BLaER1 (cell line): ENCODE data around the gene TLR4.

Experiments
- H3K27ac ChIP-seq: shearing (Covaris generic); formaldehyde crosslinking; 2 replicates; pipeline ENCODE4 v1.8.1; 2022
- H3K27me3 ChIP-seq: shearing (Covaris generic); formaldehyde crosslinking; 2 replicates; pipeline ENCODE4 v1.8.1; 2022
- H3K36me3 ChIP-seq: shearing (Covaris generic); formaldehyde crosslinking; 2 replicates; pipeline ENCODE4 v1.8.1; 2022
- H3K4me1 ChIP-seq: shearing (Covaris generic); formaldehyde crosslinking; 2 replicates; pipeline ENCODE4 v1.8.1; 2022
- H3K4me2 ChIP-seq: shearing (Covaris generic); formaldehyde crosslinking; 2 replicates; pipeline ENCODE4 v1.8.1; 2022
- H3K4me3 ChIP-seq: shearing (Covaris generic); formaldehyde crosslinking; 2 replicates; pipeline ENCODE4 v1.8.1; 2022
- H3K9ac ChIP-seq: shearing (Covaris generic); formaldehyde crosslinking; 2 replicates; pipeline ENCODE4 v1.8.1; 2022
- H3K9me3 ChIP-seq: shearing (Covaris generic); formaldehyde crosslinking; 2 replicates; pipeline ENCODE4 v1.8.1; 2022
- H4K20me1 ChIP-seq: shearing (Covaris generic); formaldehyde crosslinking; 2 replicates; pipeline ENCODE4 v1.8.1; 2022
- Cebpa-rat ChIP-seq: shearing (Covaris generic); IDR thresholded peaks from 2 replicates; pipeline ENCODE4 v1.8.1; 2022

The TLR4 gene

DNA sequence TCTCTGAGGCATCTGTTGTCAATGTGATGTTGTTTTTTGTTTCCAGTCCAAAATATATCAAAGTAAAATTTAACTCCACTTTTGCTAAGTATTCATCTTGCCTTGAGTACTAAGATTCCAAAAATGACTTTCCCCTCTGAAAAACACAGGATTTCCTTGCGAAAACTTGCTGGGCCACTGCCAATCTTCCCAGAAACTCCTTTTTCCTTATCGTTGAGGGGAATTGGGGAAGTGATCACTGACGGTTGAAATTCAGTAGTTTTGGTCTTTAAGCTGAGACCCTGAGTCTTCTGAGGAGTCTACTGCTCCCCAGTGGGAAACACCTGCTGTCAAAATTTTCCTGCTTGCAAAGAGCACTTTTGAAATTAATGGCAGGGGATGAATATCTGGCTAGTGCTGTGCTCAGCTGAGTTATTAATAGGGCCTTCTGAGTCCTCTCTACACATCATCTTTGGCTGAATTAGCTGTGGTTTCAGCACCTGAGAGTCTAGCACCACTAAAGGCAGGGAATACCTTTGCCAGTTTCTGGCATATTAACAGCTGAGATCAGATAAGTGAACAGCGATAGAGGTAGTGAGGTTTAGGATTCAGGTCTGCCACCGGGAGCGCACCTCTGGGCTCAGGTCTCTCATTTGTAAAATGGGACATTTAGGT lies 18.0 kb downstream of the TLR4 start:
- Histone ChIP-seq H4K20me1 (no peaks in the 10 kb centered on the region), H3K4me2 (peak overlapping the region; percentile 23; the same call in 1 of the 2 replicates), H3K36me3 (no peaks in the 10 kb centered on the region), H3K4me1 (peaks cover 40% of the 10 kb centered on the region), H3K9me3 (no peaks in the 10 kb centered on the region), H3K4me3 (no peak overlapping the region), H3K27ac (no peak overlapping the region), H3K27me3 (no peaks in the 10 kb centered on the region; the same call in 1 of the 2 replicates), H3K9ac (no peak overlapping the region)
- no peak for TF ChIP-seq Cebpa-rat

- Histone ChIP-seq H3K4me3 (no peak overlapping the region), H3K27me3 (no peaks in the 10 kb centered on the region; the same call in 1 of the 2 replicates), H3K9ac (no peak overlapping the region), H3K4me1 (peaks cover 21% of the 10 kb centered on the region), H3K4me2 (no peak overlapping the region; the same call in 1 of the 2 replicates), H3K36me3 (no peaks in the 10 kb centered on the region), H4K20me1 (no peaks in the 10 kb centered on the region), H3K9me3 (no peaks in the 10 kb centered on the region), H3K27ac (no peak overlapping the region)
- no peak for TF ChIP-seq Cebpa-rat
Measured at GRCh38 chr9:117723986-117724625, 19.9 kb downstream of the TLR4 start.

DNA sequence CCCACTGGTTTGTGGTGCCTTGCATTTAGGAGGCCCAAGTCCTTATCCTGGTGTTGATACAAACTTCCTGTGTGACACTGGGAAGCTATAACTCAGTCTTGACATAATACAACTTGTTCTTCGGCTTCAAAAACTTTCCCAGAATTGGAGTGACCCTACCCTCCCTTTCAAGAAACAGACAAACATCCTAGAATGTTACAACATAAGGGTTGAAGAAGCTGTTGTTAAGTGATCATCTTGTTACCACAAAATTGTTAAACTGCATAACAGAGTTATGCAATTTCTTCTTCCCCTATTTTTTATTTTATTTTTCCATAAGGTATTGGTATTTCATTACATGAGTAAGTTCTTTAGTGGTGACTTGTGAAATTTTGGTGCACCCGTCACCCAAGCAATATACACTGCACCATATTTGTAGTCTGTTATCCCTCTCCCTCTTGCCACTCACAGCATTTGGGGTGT lies 21.3 kb downstream of the TLR4 start:
- H3K9ac ChIP-seq = no peak overlapping the region
- H3K9me3 ChIP-seq = no peaks in the 10 kb centered on the region
- no peaks in the 10 kb centered on the region for H4K20me1 ChIP-seq
- peaks cover 11% of the 10 kb centered on the region; the same call in 1 of the 2 replicates for H3K4me1 ChIP-seq
- no peak overlapping the region for H3K4me3 ChIP-seq
- no peak overlapping the region for H3K27ac ChIP-seq
- no peaks in the 10 kb centered on the region for H3K36me3 ChIP-seq
- H3K27me3 ChIP-seq = no peaks in the 10 kb centered on the region; the same call in 1 of the 2 replicates
- H3K4me2 ChIP-seq = no peak overlapping the region
- TF ChIP-seq Cebpa-rat = no peak

GRCh38 chr9:117729375-117729774 lies 25.2 kb downstream of the TLR4 start:
- Histone ChIP-seq H3K4me1 (no peaks in the 10 kb centered on the region; the same call in 1 of the 2 replicates), H4K20me1 (no peaks in the 10 kb centered on the region), H3K36me3 (no peaks in the 10 kb centered on the region), H3K9ac (no peak overlapping the region), H3K9me3 (no peaks in the 10 kb centered on the region), H3K4me3 (no peak overlapping the region), H3K27ac (no peak overlapping the region), H3K4me2 (no peak overlapping the region), H3K27me3 (no peaks in the 10 kb centered on the region; the same call in 1 of the 2 replicates)
- TF ChIP-seq Cebpa-rat = no peak

DNA sequence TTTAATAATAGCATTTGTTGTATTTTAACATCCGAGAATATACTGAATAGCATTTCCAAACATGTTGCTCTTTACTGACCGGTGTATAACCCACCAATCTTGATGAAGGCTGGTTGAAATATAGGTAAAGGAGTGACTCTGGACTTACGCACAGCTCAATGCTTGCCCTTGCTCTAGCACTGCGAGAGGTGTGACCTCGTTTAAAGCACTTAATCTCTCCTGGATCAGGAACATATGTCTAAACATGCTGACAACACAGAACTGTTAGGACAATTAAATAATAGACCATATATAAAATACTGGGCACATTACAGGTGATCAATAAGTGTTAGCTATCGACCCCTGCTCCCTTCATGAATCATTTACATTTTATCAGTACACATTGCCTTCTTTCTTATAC lies 28.3 kb downstream of the TLR4 start:
- Histone ChIP-seq H3K4me1 (no peaks in the 10 kb centered on the region), H3K9ac (no peak overlapping the region), H3K27ac (no peak overlapping the region)

GRCh38 chr9:117733465-117733864 lies 29.3 kb downstream of the TLR4 start:
- Histone ChIP-seq H3K9ac (no peak overlapping the region), H3K4me3 (no peak overlapping the region), H3K27ac (no peak overlapping the region), H3K4me1 (no peaks in the 10 kb centered on the region), H3K4me2 (no peak overlapping the region), H3K36me3 (no peaks in the 10 kb centered on the region), H3K27me3 (no peaks in the 10 kb centered on the region), H3K9me3 (no peaks in the 10 kb centered on the region), H4K20me1 (no peaks in the 10 kb centered on the region)
- TF ChIP-seq Cebpa-rat = no peak

More for the DNA sequence above, 28.3 kb downstream of the TLR4 start:
- Histone ChIP-seq H3K9me3 (no peaks in the 10 kb centered on the region), H3K27me3 (no peaks in the 10 kb centered on the region), H3K4me3 (no peak overlapping the region), H4K20me1 (no peaks in the 10 kb centered on the region), H3K36me3 (no peaks in the 10 kb centered on the region), H3K4me2 (no peak overlapping the region)
- no peak for TF ChIP-seq Cebpa-rat

- H4K20me1 ChIP-seq = no peaks in the 10 kb centered on the region
- H3K4me1 ChIP-seq = no peaks in the 10 kb centered on the region
- no peaks in the 10 kb centered on the region for H3K27me3 ChIP-seq
- H3K9ac ChIP-seq = no peak overlapping the region
- no peak for TF ChIP-seq Cebpa-rat
- no peak overlapping the region for H3K27ac ChIP-seq
- H3K9me3 ChIP-seq = no peaks in the 10 kb centered on the region
- no peak overlapping the region for H3K4me2 ChIP-seq
- H3K4me3 ChIP-seq = no peak overlapping the region
- no peaks in the 10 kb centered on the region for H3K36me3 ChIP-seq
Measured at GRCh38 chr9:117734082-117734481, 29.9 kb downstream of the TLR4 start.

- Histone ChIP-seq H3K4me1 (no peaks in the 10 kb centered on the region), H3K9me3 (no peaks in the 10 kb centered on the region), H3K4me2 (no peak overlapping the region), H4K20me1 (no peaks in the 10 kb centered on the region), H3K36me3 (no peaks in the 10 kb centered on the region), H3K27ac (no peak overlapping the region), H3K27me3 (no peaks in the 10 kb centered on the region), H3K9ac (no peak overlapping the region), H3K4me3 (no peak overlapping the region)
- no peak for TF ChIP-seq Cebpa-rat
Measured at GRCh38 chr9:117734523-117735314, 30.5 kb downstream of the TLR4 start.

DNA sequence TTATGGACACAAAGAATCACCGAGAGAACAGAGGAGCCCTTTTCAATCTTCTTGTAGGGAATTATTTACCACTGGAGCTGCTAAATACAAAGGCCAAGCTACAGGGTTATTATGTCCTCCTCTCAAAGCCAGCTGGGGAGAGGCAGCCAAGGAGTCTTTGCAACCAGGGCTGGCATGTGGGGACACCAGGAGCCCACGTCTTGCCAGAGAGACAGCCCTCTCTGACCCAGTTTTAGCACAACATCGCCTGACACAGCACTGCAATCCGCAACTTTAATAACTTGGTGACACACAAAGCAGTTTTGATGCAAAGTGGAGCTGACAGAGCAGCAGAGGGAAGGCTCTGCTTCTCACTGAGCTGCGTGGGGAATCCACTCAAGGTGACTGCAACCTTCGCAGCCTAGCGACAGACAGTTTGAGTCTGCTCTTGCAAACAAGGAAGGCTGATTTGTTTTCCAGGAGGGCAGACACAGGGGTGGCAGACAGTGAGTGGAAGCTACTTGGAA lies 33.6 kb downstream of the TLR4 start:
- Histone ChIP-seq H3K9me3 (no peaks in the 10 kb centered on the region), H3K4me1 (no peaks in the 10 kb centered on the region), H3K36me3 (no peaks in the 10 kb centered on the region), H3K9ac (no peak overlapping the region), H3K27me3 (no peaks in the 10 kb centered on the region), H3K4me3 (no peak overlapping the region), H3K27ac (no peak overlapping the region), H3K4me2 (no peak overlapping the region), H4K20me1 (no peaks in the 10 kb centered on the region)
- no peak for TF ChIP-seq Cebpa-rat
